SK-MEL-5 (cell line): ENCODE results near the gene AFDN. TPM values are rescaled to one million over a fixed set of nuclear protein-coding genes. Genes with fewer than 3 reads are reported as not detected.
A peak's percentile ranks its signal among the peaks of the same experiment; 100 is the strongest.

Source experiments
- DNase-seq: peaks from one replicate; pipeline ENCODE4 v3.0.0-alpha.2; 2016; ENCODE audit warnings: low read depth, low spot score
- in situ Hi-C: cut with HindIII; loops from 2 replicates; pipeline ENCODE4 v1.10.0; 2016; ENCODE audit warnings: low sequenced_read_pairs, high pct_unique_total_duplicates, low pct_unique_long_range_greater_than_20kb
- polyA plus RNA-seq, 2 experiments: library from polyadenylated mRNA; depleted of rRNA; stranded (reverse); fragments of >200 nt; gene quantifications; 2 replicates each; pipeline ENCODE4 v1.2.3, GENCODE V29; 2015
- total RNA-seq: library from RNA; depleted of rRNA; stranded (reverse); fragments of >200 nt; shearing (Covaris generic); gene quantifications from 2 replicates; pipeline ENCODE4 v1.2.3, GENCODE V29; 2014; rRNA removed

Gene AFDN
- total RNA-seq = 47.2 and 47.5 TPM in 2 replicates
- 16.9 and 23.7 TPM in 2 replicates for polyA plus RNA-seq (2015; cell fraction: cytosol; rRNA removed)
- 96.8 and 119 TPM in 2 replicates for polyA plus RNA-seq (2015; cell fraction: nucleus; rRNA removed)

GRCh38 chr6:167826896-167827582, at the start of gene AFDN:
AFDN (plus strand) TSS chr6:167826911; CDS start chr6:167827133, 222 bp downstream.
- no peak for DNase-seq
- in situ Hi-C loops = no loop called here

GRCh38 chr6:167778497-167779128, 48.1 kb upstream of the AFDN start:
- no peak for DNase-seq
- in situ Hi-C loops = no loop called here

GRCh38 chr6:167779129-167779992, 47.4 kb upstream of the AFDN start:
- no peak for DNase-seq
- in situ Hi-C loops = no loop called here

GRCh38 chr6:167779993-167780655, 46.6 kb upstream of the AFDN start:
- in situ Hi-C loops = no loop called here
- no peak for DNase-seq

- DNase-seq = no peak
- in situ Hi-C loops = no loop called here
Measured at GRCh38 chr6:167781066-167781767, 45.5 kb upstream of the AFDN start.

- no peak for DNase-seq
- in situ Hi-C loops = no loop called here
Measured at GRCh38 chr6:167781868-167782267, 44.8 kb upstream of the AFDN start.

GRCh38 chr6:167782698-167783517, 43.8 kb upstream of the AFDN start:
- in situ Hi-C loops = no loop called here
- no peak for DNase-seq

GRCh38 chr6:167786853-167787675, 39.6 kb upstream of the AFDN start:
- in situ Hi-C loops = no loop called here
- DNase-seq = no peak

- no peak for DNase-seq
- in situ Hi-C loops = no loop called here
Measured at GRCh38 chr6:167787896-167788562, 38.7 kb upstream of the AFDN start.

GRCh38 chr6:167788563-167788903, 38.2 kb upstream of the AFDN start:
- in situ Hi-C loops = no loop called here
- DNase-seq = no peak

GRCh38 chr6:167789358-167789757, 37.4 kb upstream of the AFDN start:
- in situ Hi-C loops = no loop called here
- DNase-seq = no peak

GRCh38 chr6:167791091-167791779, 35.5 kb upstream of the AFDN start:
- in situ Hi-C loops = no loop called here
- peak; percentile 33 for DNase-seq

- DNase-seq = no peak
- in situ Hi-C loops = no loop called here
Measured at GRCh38 chr6:167791780-167792478, 34.8 kb upstream of the AFDN start.

- in situ Hi-C loops = no loop called here
- DNase-seq = no peak
Measured at GRCh38 chr6:167793421-167793820, 33.3 kb upstream of the AFDN start.
